Brain microvascular endothelial cell (primary cell): ENCODE results near the gene LINC00305.

Source experiments
- DNase-seq: peaks from one replicate; pipeline ENCODE4 v3.0.0-alpha.2; 2020
- H3K27ac ChIP-seq: fragments of 250-450 bp; sonication (Bioruptor Pico); 2 replicates; pipeline ENCODE4 v1.5.1; 2020; ENCODE audit warnings: mild to moderate bottlenecking, moderate library complexity
- H3K27me3 ChIP-seq: fragments of 250-450 bp; sonication (Bioruptor Pico); replicated peaks from 2 replicates; pipeline ENCODE4 v1.5.1; 2020; ENCODE audit warnings: mild to moderate bottlenecking
- H3K36me3 ChIP-seq: fragments of 250-450 bp; sonication (Bioruptor Pico); replicated peaks from 2 replicates; pipeline ENCODE4 v1.5.1; 2020; ENCODE audit warnings: mild to moderate bottlenecking
- H3K4me3 ChIP-seq: 2 replicates; pipeline ENCODE4 v1.5.1; 2011; ENCODE audit warnings: low read depth, mild to moderate bottlenecking, control low read depth, low read length, moderate library complexity
- in situ Hi-C: cut with HindIII; loops from 2 replicates; pipeline ENCODE4 v1.10.0; 2017; ENCODE audit warnings: low sequenced_read_pairs, low pct_ligation_motif_present
- TF ChIP-seq, protein P1 (sequence below): IDR thresholded peaks from 2 replicates; pipeline ENCODE4 v1.5.1; 2011; ENCODE audit warnings: low read depth, mild to moderate bottlenecking, moderate library complexity, low read length, control low read depth, inconsistent platforms; ENCODE audit errors: missing control alignments

The LINC00305 gene

DNA sequence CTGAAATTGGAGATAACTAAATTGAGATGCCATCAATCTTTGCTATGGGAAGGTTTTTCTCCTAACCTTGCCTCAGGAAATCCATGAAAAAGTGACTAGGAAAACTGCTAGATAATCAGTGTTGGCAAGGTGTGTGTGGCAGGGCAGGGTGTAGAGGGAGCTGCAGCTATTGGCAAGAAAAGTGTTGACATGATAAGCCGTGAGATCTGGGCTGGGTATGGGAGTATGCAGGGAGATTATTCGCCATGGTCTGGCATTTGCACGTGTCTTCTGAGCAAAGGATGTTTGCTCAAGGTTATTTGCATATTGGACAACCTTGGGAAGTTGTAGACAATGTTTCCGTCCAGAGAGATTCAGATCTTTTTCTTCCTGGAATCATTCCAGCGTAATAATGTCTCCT, 104.3 kb downstream of the LINC00305 start:
- no peak for DNase-seq
- H3K27me3 ChIP-seq: no peaks in the 10 kb centered on the region
- no peaks in the 10 kb centered on the region for H3K36me3 ChIP-seq
- in situ Hi-C loops: no loop called here
- TF ChIP-seq, protein P1, sequence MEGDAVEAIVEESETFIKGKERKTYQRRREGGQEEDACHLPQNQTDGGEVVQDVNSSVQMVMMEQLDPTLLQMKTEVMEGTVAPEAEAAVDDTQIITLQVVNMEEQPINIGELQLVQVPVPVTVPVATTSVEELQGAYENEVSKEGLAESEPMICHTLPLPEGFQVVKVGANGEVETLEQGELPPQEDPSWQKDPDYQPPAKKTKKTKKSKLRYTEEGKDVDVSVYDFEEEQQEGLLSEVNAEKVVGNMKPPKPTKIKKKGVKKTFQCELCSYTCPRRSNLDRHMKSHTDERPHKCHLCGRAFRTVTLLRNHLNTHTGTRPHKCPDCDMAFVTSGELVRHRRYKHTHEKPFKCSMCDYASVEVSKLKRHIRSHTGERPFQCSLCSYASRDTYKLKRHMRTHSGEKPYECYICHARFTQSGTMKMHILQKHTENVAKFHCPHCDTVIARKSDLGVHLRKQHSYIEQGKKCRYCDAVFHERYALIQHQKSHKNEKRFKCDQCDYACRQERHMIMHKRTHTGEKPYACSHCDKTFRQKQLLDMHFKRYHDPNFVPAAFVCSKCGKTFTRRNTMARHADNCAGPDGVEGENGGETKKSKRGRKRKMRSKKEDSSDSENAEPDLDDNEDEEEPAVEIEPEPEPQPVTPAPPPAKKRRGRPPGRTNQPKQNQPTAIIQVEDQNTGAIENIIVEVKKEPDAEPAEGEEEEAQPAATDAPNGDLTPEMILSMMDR: no peak
- no peak overlapping the region for H3K27ac ChIP-seq
- no peak overlapping the region for H3K4me3 ChIP-seq

DNA sequence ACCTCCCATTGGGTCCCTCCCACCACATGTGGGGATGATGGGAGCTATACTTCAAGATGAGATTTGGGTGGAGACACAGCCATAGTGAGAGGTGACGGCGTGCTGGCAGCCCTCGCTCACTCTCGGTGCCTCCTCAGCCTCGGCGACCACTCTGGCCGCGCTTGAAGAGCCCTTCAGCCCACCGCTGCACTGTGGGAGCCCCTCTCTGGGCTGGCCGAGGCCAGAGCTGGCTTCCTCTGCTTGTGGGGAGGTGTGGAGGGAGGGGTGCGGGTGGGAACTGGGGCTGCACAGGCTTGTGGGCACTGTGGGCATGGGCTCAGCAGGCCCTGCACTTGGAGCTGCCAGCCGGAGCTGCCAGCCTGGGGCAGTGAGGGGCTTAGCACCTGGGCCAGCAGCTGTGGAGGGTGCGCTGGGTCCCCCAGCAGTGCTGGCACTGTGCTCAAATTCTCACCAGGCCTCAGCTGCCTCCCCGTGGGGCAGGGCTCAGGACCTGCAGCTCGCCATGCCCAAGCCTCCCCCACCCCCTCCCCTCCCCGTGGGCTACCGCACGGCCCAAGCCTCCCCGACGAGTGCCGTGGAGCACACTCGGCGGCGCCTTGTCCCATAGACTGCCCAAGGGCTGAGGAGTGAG, 106.0 kb downstream of the LINC00305 start:
- in situ Hi-C loops: no loop called here
- TF ChIP-seq, protein P1: no peak
- DNase-seq: no peak
- H3K4me3 ChIP-seq: no peak overlapping the region
- H3K27ac ChIP-seq: no peak overlapping the region
- H3K27me3 ChIP-seq: no peaks in the 10 kb centered on the region
- no peaks in the 10 kb centered on the region for H3K36me3 ChIP-seq

DNA sequence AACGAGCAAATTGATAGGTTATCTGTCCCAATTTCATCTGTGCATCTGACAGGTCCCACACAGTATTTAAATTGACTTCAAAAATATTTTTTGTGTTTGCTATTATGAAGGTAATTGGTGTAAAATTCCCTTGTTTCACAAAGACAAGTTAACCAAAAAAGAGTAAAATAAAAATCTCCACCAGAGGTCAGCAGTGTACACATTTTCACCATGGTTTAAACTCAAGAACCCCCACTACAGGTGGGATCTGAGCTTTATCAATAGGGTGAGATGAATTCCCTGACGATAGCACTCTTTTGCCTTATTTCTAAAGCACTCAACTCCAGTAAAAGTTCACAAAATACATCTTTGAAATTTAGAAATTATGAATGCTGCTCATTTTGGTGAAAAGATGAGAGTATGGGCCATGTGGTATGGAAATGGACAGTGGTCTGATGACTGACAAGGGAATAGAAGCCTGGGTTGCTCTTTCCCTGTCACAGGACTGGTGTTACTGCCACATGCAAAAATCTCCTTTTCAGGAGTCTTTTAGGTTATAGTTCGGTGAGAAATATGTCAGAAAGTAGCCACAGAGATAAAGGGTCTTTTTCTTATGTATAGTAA, 111.0 kb downstream of the LINC00305 start:
- Histone ChIP-seq H3K27ac (no peak overlapping the region), H3K27me3 (no peaks in the 10 kb centered on the region), H3K4me3 (no peak overlapping the region), H3K36me3 (no peaks in the 10 kb centered on the region)
- in situ Hi-C loops: no loop called here
- DNase-seq: peak; percentile 5
- TF ChIP-seq, protein P1: peak; percentile 47

DNA sequence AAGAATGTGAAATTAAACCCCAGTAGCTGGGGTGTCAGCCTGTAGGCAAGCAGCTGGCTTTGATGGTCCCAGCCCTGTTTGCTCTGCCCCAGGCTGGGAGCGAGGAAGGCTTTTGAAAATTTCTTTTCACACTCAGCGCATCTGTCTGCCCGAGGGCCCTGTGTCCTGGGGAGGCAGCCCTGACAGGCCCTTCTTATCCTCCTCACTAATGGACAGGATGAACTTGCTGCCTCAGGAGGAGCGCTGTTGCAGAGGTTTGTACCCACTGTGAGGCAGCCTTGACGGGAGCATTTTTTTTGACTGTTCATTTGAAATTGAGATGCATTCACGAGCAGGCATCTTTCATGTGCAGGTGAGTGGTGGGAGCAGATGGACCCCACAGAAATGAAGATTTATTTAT, 116.6 kb downstream of the LINC00305 start:
- TF ChIP-seq, protein P1: no peak
- no peak for DNase-seq
- Histone ChIP-seq H3K27me3 (no peaks in the 10 kb centered on the region), H3K27ac (no peak overlapping the region), H3K4me3 (no peak overlapping the region), H3K36me3 (no peaks in the 10 kb centered on the region)
- in situ Hi-C loops: no loop called here

DNA sequence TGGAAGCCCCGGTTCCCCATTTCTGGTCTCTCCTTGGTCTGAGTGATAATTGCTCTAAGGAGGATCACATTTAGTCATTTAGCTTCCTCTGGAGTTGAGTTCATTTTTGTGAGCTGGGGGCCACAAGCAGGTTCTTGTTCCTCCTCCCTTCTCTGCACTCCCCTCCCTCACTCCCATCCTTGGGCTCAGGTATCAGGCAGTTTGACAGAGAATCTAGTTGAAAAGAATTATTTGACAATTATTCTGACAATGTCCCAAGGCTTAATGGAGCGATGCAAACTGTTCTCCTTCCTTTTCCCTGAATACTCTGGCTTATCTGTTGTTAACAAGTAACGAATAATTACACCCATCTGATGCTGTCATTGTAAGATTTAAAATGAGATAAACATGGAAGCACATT, 117.5 kb downstream of the LINC00305 start:
- TF ChIP-seq, protein P1: no peak
- DNase-seq: no peak
- Histone ChIP-seq H3K27ac (no peak overlapping the region), H3K36me3 (no peaks in the 10 kb centered on the region), H3K27me3 (no peaks in the 10 kb centered on the region), H3K4me3 (no peak overlapping the region)
- in situ Hi-C loops: no loop called here
